H1 (cell line): Measurements from ENCODE around the gene USP20. TPM values are rescaled to one million over a fixed set of nuclear protein-coding genes. Genes with fewer than 3 reads are reported as not detected.

Experiments
- ATF2 ChIP-seq: IDR thresholded peaks from 2 replicates; pipeline ENCODE4 v1.6.1; 2012; ENCODE audit warnings: low read length, inconsistent platforms
- ATF3 ChIP-seq: IDR thresholded peaks from 2 replicates; pipeline ENCODE4 v1.6.1; 2011; ENCODE audit warnings: low read depth, mild to moderate bottlenecking, low read length; ENCODE audit not compliant: insufficient read depth
- CHD7 ChIP-seq: fragments of 300-600 bp; sonication (generic); IDR thresholded peaks from 2 replicates; pipeline ENCODE4 v1.7.1; 2012; ENCODE audit warnings: low read length, moderate library complexity, mild to moderate bottlenecking, inconsistent platforms; ENCODE audit not compliant: insufficient replicate concordance
- RFX5 ChIP-seq: IDR thresholded peaks from 2 replicates; pipeline ENCODE4 v1.6.1; 2011; ENCODE audit warnings: low read depth, low read length, improper control_type of control experiment, borderline replicate concordance
- RXRA ChIP-seq: IDR thresholded peaks from 2 replicates; pipeline ENCODE4 v1.6.1; 2011; ENCODE audit warnings: low read depth, mild to moderate bottlenecking, low read length, moderate library complexity; ENCODE audit not compliant: insufficient read depth
- SIRT6 ChIP-seq: IDR thresholded peaks from one replicate; pipeline ENCODE4 v1.7.1; 2012; ENCODE audit warnings: low read length, inconsistent platforms
- TAF7 ChIP-seq: optimal IDR thresholded peaks from 2 replicates; pipeline ENCODE3; 2011; ENCODE audit warnings: low read depth, mild to moderate bottlenecking, inconsistent platforms, low read length, moderate library complexity, borderline replicate concordance
- polyA plus RNA-seq, 7 experiments: library from polyadenylated mRNA; depleted of rRNA in 3 of 7; stranded (reverse) in 5 of 7; unstranded in 2 of 7; fragments of >200 nt in 5 of 7; fragments of 200-250 nt in 2 of 7; gene quantifications; 1 replicate in 5 of 7; 2 replicates in 1 of 7; 4 replicates in 1 of 7; pipeline versions ENCODE4 v1.2.1 to v1.2.3, GENCODE V29; 2011 to 2013; ENCODE audit warnings: missing spikeins in 2 of 7, mixed read lengths in 2 of 7
- total RNA-seq: library from RNA; stranded (reverse); fragmentation: NEBNext Ultra II Directional; extraction: Animal tissue kit (Norgen Biotek cat#: 25700); gene quantifications from 2 replicates; pipeline ENCODE4 v1.2.1, GENCODE V29; 2021

Gene USP20
- total and polyA plus RNA-seq, 2 of the 8 experiments (the other 6 are each of a cell fraction or from before 2014, with no cell fraction given) = 13.4 to 23.0 TPM

GRCh38 chr9:129921905-129922304, 86.6 kb downstream of the USP20 start (continued):
- TF ChIP-seq CHD7 (no peak), RFX5 (no peak), ATF2 (no peak), TAF7 (no peak), RXRA (no peak), ATF3 (no peak), SIRT6 (no peak)
- TF ChIP-seq, all 59 proteins: peak for 0
